Measurements from ENCODE around the gene PROP1.

PROP1 gene

DNA sequence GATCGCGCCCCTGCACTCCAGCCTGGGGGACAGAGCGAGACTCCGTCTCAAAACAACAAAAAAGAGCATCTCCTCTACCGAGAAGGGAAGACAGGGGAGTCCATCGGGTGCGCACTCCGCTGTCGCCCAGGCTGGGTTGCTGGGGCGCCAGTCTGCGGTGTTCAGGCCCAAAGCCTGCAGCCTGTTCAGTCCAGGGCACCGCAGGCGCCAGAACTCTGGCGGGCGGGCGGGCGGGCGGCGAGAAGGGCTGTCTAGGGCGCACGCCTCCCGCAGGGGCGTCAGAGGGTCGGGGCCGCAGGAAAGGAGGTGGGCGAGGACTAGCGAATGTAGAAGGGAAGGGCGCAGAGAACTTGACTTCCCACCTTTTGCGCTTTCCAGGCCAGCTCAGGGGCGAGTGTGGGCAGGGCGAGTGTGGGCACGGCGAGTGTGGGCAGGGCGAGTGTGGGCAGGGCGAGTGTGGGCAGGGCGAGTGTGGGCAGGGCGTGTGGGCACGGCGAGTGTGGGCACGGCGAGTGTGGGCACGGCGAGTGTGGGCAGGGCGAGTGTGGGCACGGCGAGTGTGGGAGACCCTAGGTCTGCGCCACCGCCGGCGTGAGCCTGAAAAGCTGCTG lies 10.5 kb downstream of the PROP1 start:
- DNase-seq (ENCODE audit: insufficient read length, low spot score) (no peak), FAIRE-seq (no peak)
- TF ChIP-seq, protein P1, sequence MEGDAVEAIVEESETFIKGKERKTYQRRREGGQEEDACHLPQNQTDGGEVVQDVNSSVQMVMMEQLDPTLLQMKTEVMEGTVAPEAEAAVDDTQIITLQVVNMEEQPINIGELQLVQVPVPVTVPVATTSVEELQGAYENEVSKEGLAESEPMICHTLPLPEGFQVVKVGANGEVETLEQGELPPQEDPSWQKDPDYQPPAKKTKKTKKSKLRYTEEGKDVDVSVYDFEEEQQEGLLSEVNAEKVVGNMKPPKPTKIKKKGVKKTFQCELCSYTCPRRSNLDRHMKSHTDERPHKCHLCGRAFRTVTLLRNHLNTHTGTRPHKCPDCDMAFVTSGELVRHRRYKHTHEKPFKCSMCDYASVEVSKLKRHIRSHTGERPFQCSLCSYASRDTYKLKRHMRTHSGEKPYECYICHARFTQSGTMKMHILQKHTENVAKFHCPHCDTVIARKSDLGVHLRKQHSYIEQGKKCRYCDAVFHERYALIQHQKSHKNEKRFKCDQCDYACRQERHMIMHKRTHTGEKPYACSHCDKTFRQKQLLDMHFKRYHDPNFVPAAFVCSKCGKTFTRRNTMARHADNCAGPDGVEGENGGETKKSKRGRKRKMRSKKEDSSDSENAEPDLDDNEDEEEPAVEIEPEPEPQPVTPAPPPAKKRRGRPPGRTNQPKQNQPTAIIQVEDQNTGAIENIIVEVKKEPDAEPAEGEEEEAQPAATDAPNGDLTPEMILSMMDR (IDR thresholded peaks at IDR 0.05; ENCODE audit: insufficient read depth, missing control alignments) = no peak

DNA sequence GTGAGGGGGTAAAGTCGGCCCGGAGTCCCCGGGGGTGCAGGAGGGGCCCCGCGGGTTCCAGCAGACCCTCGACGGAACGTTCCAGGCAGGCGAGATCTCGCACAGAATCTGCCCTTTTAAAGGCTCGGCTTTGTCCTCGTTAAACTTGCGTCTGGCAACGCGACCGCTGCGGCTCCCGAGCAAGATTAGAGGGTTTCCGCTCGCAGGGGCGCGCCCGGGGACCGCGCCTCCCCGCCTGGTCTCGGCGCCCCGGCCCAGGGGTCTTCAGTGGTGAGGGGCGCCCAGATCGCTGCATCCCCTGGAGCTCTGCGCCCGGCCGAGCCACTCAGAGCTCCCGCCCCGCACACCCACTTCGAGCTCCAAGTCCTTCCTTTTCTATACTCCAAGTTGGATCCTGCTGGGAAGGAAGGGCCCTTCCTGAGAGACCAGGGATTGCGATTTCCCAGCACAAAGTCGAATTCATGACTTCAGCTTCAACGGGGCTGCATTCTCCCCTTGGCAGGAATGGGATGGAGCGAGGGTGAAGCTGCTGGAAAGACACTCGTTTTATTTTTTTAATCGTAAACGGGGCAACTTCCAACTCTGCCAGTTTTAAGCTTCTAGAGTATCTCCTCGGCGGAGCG lies 11.3 kb downstream of the PROP1 start:
- FAIRE-seq (no peak), DNase-seq (ENCODE audit: insufficient read length, low spot score) (no peak)
- TF ChIP-seq, protein P1 (IDR thresholded peaks at IDR 0.05; ENCODE audit: insufficient read depth, missing control alignments) = no peak

DNA sequence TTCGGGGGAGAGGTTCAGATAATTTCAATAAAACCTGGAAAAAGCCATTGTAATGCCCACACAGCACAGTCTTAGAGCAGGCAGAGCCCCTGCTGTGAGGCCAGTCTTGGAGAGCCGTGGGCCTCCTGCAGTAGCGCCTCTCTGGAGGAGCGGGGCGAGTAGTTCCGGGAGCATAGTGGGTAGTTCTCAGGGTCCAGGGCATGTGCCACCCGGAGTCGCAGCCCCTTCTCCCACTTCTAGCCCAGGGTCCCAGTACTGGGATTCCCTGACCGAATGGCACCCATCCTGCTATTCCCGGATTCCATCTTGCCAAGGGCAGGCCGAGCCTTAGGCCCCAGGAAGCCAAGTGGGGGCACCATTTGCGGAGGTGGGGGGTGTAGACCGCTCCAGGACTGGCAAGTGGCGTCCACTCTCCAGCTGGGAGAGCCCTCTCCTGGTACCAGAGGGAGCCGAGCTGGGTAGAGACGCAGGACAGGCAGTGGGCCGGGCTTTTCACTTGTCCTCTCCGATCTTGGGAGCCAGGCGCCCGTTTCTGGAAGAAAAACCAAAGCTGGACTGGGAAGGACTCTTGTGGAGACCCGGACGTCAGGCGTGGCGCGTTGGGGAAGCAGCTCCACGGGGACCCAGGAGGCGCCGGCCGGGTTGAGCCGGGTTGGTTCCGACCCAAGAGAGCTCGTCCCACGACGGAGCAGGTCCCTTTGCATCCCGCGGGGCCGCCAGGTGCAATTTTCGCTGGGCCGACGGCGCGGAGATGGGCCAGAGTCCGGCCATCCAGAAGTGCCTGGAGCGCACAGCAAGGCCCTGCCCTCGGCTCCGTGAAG lies 12.1 kb downstream of the PROP1 start:
- TF ChIP-seq, protein P1 (IDR thresholded peaks at IDR 0.05; ENCODE audit: insufficient read depth, missing control alignments) = no peak
- DNase-seq (ENCODE audit: insufficient read length, low spot score) = no peak
- FAIRE-seq = no peak

DNA sequence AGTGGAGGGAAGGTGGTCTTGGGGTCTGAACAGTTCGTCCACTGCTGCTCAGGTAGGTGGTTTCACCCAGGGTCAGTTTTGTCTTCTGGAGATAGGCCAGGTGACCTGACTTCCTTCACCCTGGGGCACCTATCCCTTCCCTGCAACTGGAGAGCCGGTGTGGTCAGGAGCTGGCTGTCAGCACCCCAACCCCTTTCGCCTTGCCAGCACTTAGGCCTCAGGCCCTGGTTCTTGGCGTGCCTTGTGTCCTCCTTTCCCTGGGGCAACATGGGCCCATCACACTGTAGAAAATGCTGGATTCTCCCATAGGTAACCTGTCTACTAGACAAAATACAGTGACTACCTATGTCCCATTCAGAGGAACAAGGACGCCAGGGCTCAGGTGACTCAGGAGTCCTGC lies 13.1 kb downstream of the PROP1 start:
- FAIRE-seq (no peak), DNase-seq (ENCODE audit: insufficient read length, low spot score) (no peak)
- TF ChIP-seq, protein P1 (IDR thresholded peaks at IDR 0.05; ENCODE audit: insufficient read depth, missing control alignments) = no peak

DNA sequence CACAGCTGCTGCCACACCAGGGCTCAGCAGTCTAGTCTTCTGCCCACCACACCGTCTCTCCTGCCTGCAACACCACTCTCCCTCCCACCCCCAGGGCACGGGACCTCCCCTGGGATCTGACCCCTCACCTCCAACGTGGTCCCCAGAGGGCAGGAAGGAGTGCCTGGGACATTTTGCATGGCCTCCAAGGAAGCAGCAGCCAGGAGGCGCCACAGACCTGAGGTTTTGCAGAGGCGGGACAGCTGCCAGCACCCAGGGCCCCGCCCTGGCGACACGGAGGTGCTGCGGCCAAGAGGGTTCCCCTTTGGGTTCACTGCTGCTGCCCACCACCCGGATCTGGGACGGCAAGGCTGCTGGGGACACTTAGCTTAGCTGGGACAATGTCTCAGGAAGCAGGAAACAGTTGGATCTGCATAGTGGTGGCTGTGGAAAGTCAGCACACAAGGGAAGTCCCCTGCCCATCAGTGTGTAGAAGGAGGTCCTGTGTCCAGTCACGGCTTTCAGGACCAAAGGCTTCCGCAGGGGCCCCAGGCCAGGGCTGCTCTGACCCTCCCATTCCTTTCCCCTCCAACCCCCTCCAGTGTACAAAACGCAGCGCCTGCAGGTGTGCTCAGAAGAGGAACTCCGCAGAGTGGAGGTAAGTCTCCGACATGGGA lies 13.8 kb downstream of the PROP1 start:
- FAIRE-seq (no peak), DNase-seq (ENCODE audit: insufficient read length, low spot score) (no peak)
- TF ChIP-seq, protein P1 (IDR thresholded peaks at IDR 0.05; ENCODE audit: insufficient read depth, missing control alignments) = no peak

DNA sequence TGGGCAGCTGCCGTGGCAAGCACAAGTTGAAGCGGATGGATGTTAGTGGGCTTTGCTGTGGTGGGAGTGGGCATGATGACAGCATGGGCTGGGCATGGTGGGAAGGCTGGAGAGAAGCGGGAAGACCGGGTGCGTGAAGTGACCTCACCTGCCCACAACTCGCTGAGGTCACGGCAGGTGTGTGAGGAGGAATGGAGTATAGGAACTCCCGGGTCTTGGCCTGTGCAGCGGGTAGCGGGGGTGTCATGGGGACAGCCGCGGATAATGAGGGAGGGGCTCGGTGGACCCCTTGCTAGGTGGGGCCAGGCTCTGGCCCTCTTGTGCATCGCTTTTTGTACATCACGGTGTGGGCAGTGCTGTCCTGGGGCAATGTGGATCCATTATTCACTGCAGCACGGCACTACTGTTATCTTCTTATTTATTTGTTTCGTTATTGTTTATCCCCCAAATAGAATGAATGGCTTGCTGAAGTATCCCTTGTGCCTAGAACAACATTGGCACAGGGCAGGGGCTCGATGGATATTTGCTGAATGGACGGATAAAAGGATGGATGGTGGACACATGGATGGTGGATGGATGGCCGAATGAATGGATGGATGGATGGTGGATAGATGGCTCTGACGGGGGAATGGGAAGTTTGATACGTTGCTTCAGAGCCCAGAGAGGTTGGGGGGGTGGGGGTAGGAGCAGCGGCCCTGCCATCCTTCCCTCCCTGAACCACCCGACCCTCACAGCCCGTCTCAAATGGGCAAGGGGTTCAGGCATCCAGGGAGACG lies 14.6 kb downstream of the PROP1 start:
- DNase-seq (ENCODE audit: insufficient read length, low spot score) (no peak), FAIRE-seq (no peak)
- TF ChIP-seq, protein P1 (IDR thresholded peaks at IDR 0.05; ENCODE audit: insufficient read depth, missing control alignments) = no peak
